ENCODE results near the gene REEP3. TPM values are rescaled to one million over a fixed set of nuclear protein-coding genes. Genes with fewer than 3 reads are reported as not detected.

Gene REEP3
- total and polyA plus RNA-seq, 2 experiments from 2014 or later = 43.1 to 73.6 TPM

GRCh38 chr10:63503395-63503794 is 17.8 kb upstream of the REEP3 start:
- peaks cover 98% of the 10 kb centered on the region for H3K79me2 ChIP-seq
- DNase-seq (ENCODE audit: low spot score) = no peak
- no peak overlapping the region for H3K4me2 ChIP-seq
- H3K27me3 ChIP-seq = no peaks in the 10 kb centered on the region
- H3K27ac ChIP-seq = no peak overlapping the region
- no peak overlapping the region for H2AFZ ChIP-seq
- TF ChIP-seq CTCF (IDR thresholded peaks at IDR 0.05; ENCODE audit: poor library complexity) (no peak), EZH2phosphoT487 (IDR thresholded peaks at IDR 0.05; ENCODE audit: low read depth, severe bottlenecking, unreplicated experiment) (no peak), EZH2 (IDR thresholded peaks at IDR 0.05; ENCODE audit: borderline replicate concordance) (no peak)
- peaks cover 16% of the 10 kb centered on the region for H3K4me1 ChIP-seq (ENCODE audit: insufficient read depth)
- H3K9me3 ChIP-seq (ENCODE audit: low read depth) = no peaks in the 10 kb centered on the region
- H3K4me3 ChIP-seq = no peak overlapping the region
- WGBS (ENCODE audit: low lambda C conversion rate, missing lambda C conversion rate) = 62% methylated on average over 4 of the region's 4 CpGs
- H4K20me1 ChIP-seq (ENCODE audit: insufficient read depth, poor library complexity, severe bottlenecking) = peaks cover 22% of the 10 kb centered on the region
- no peaks in the 10 kb centered on the region for H3K9me2 ChIP-seq (replicated peaks; ENCODE audit: insufficient read depth)
- H3K36me3 ChIP-seq (replicated peaks; ENCODE audit: insufficient read depth, low read depth) = no peaks in the 10 kb centered on the region

- no peaks in the 10 kb centered on the region for H3K27me3 ChIP-seq
- H3K27ac ChIP-seq = no peak overlapping the region
- no peaks in the 10 kb centered on the region for H3K36me3 ChIP-seq (replicated peaks; ENCODE audit: insufficient read depth, low read depth)
- TF ChIP-seq EZH2phosphoT487 (IDR thresholded peaks at IDR 0.05; ENCODE audit: low read depth, severe bottlenecking, unreplicated experiment) (no peak), EZH2 (IDR thresholded peaks at IDR 0.05; ENCODE audit: borderline replicate concordance) (no peak), CTCF (IDR thresholded peaks at IDR 0.05; ENCODE audit: poor library complexity) (no peak)
- no peaks in the 10 kb centered on the region for H3K9me3 ChIP-seq (ENCODE audit: low read depth)
- H2AFZ ChIP-seq = no peak overlapping the region
- H3K4me1 ChIP-seq (ENCODE audit: insufficient read depth) = peaks cover 15% of the 10 kb centered on the region
- H3K79me2 ChIP-seq = peaks cover 98% of the 10 kb centered on the region
- H3K4me2 ChIP-seq = no peak overlapping the region
- 43% methylated on average over 3 of the region's 3 CpGs for WGBS (ENCODE audit: low lambda C conversion rate, missing lambda C conversion rate)
- no peak overlapping the region for H3K4me3 ChIP-seq
- peaks cover 22% of the 10 kb centered on the region for H4K20me1 ChIP-seq (ENCODE audit: insufficient read depth, poor library complexity, severe bottlenecking)
- no peaks in the 10 kb centered on the region for H3K9me2 ChIP-seq (replicated peaks; ENCODE audit: insufficient read depth)
- no peak for DNase-seq (ENCODE audit: low spot score)
These were observed 16.9 kb upstream of the REEP3 start for GRCh38 chr10:63504145-63504881.

DNA sequence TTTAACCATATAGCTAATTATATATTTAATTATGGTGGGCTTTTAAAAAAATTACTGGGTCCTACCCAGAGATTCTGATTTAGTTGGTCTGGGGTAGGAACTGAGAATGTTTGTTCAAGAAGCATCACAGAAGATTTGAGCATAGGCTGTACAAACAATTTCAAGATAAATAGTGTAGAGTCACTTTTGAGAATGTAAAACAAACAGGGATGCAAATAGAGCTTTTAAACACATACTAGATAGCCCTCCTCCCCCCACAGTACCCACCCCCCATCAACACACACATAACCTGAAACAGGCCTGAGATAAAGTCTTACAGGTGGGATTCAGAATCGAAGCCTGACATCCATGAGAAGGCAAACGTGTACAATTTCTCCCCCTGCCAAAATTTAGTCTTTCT is 15.6 kb upstream of the REEP3 start:
- Histone ChIP-seq H3K4me2 (no peak overlapping the region), H3K4me3 (no peak overlapping the region), H3K79me2 (peaks cover 98% of the 10 kb centered on the region), H3K9me3 (ENCODE audit: low read depth) (no peaks in the 10 kb centered on the region), H4K20me1 (ENCODE audit: insufficient read depth, poor library complexity, severe bottlenecking) (peaks cover 22% of the 10 kb centered on the region), H3K27ac (no peak overlapping the region), H2AFZ (no peak overlapping the region), H3K4me1 (ENCODE audit: insufficient read depth) (peaks cover 15% of the 10 kb centered on the region), H3K36me3 (replicated peaks; ENCODE audit: insufficient read depth, low read depth) (no peaks in the 10 kb centered on the region), H3K27me3 (no peaks in the 10 kb centered on the region), H3K9me2 (replicated peaks; ENCODE audit: insufficient read depth) (no peaks in the 10 kb centered on the region)
- 69% methylated on average over 2 of the region's 2 CpGs for WGBS (ENCODE audit: low lambda C conversion rate, missing lambda C conversion rate)
- DNase-seq (ENCODE audit: low spot score) = no peak
- no peak for TF ChIP-seq EZH2 (IDR thresholded peaks at IDR 0.05; ENCODE audit: borderline replicate concordance)
- no peak for TF ChIP-seq EZH2phosphoT487 (IDR thresholded peaks at IDR 0.05; ENCODE audit: low read depth, severe bottlenecking, unreplicated experiment)
- TF ChIP-seq CTCF (IDR thresholded peaks at IDR 0.05; ENCODE audit: poor library complexity) = no peak
